ES-I3 (cell line): ENCODE measurements around the gene KLC1.
A peak's percentile ranks its signal among the peaks of the same experiment; 100 is the strongest.

Experiments used
- H3K36me3 ChIP-seq: 2 replicates; pipeline ENCODE4 v1.6.1; 2013; ENCODE audit warnings: mild to moderate bottlenecking, low read length, control low read depth, moderate library complexity; ENCODE audit not compliant: insufficient read depth
- H3K4me1 ChIP-seq: 2 replicates; pipeline ENCODE4 v1.6.1; 2013; ENCODE audit warnings: mild to moderate bottlenecking, control low read depth, low read length; ENCODE audit not compliant: insufficient read depth
- H3K9ac ChIP-seq: 2 replicates; pipeline ENCODE4 v1.6.1; 2013; ENCODE audit warnings: low read depth, mild to moderate bottlenecking, low read length, moderate library complexity
- H3K9me3 ChIP-seq: 2 replicates; pipeline ENCODE4 v1.6.1; 2013; ENCODE audit warnings: mild to moderate bottlenecking, low read length, moderate library complexity; ENCODE audit not compliant: control insufficient read depth, insufficient read depth

Gene KLC1

DNA sequence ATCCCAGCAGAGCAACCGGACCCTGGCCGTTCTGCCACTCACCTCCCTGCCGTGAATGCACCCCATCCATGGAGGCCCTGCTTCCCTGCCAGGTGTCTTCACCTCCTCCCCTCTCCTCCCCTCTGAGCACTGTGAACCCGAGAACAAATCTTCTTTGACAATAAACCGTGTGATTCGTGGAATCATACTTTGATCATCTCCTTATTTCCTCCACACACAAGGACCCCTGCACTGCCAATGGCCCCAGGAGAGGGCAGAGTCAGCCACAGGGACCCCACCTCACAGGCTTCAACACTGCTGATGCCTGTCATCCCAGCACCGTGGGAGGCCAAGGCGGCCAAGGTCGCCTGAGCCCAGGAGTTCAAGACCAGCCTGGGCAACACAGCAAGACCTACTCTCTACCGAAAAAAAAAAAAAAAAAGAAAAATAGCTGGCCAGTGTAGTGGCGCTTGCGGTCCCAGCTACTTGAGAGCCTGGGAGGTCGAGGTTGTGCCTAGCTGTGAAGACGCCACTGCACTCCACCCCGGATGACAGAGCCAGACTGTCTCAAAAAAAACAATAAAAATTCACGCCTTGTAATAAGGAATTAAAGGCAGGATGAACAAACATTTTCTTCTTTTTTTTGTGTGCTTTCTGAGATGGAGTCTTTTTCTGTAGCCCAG lies 85.2 kb downstream of the KLC1 start:
- Histone ChIP-seq H3K9ac (peak overlapping the region; percentile 78), H3K36me3 (no peaks in the 10 kb centered on the region; the same call in 1 of the 2 replicates)

DNA sequence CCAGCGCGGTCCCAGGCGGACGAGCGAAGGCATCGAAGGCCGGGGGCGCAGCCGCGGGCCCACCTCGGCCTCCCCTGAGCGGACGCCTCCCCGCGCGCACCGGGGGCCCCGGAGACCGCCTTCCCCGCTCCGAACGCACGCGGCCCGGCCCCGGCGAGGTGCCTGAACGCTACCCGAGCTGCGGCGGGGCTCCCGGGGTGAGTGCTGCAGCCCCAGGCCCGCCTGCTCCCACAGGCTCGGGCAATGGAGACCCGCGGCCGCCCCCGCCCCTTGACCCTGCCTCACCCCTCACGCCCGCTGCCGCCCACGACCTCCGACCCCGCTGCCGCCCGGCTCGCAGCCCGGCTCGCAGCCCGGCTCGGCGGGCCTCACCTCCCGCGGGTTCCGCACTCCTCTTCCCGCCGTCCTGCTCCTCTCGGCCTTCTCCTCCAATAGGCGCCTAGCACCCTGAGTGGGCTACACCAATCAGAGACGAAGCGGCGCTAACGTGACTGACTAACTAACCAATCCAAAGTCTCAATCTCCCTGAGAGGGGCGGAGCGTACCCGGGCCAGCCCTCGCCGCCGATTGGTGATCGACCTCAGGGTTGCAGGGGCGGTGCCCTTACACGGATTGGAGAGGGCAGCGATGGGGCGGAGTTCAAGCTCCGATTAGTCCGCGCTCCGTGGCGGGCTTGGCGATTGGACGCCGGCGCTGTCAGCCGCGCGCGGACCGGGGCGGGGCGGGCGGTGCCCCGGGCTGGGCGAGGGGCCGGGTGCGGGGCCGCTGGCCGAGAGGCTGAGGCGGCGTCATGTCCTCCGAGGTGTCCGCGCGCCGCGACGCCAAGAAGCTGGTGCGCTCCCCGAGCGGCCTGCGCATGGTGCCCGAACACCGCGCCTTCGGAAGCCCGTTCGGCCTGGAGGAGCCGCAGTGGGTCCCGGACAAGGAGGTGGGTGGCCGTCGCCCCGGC lies 86.3 kb downstream of the KLC1 start, which contains the start of the genes XRCC3 and ZFYVE21:
XRCC3 (minus strand) TSS at position 400 of the 949 bp plus-strand sequence. CDS start 4,364 bp downstream, outside the sequence.
ZFYVE21 (plus strand) TSS at position 759 of the 949 bp plus-strand sequence; CDS start at position 791, 32 bp downstream.
- Histone ChIP-seq H3K9me3 (no peaks in the 10 kb centered on the region), H3K9ac (peak within 1 kb of the TSS; percentile 78), H3K36me3 (no peaks in the 10 kb centered on the region; the same call in 1 of the 2 replicates), H3K4me1 (peaks cover 14% of the 10 kb centered on the region)

More for the DNA sequence above, 85.2 kb downstream of the KLC1 start:
- peaks cover 14% of the 10 kb centered on the region for H3K4me1 ChIP-seq
- no peaks in the 10 kb centered on the region for H3K9me3 ChIP-seq

DNA sequence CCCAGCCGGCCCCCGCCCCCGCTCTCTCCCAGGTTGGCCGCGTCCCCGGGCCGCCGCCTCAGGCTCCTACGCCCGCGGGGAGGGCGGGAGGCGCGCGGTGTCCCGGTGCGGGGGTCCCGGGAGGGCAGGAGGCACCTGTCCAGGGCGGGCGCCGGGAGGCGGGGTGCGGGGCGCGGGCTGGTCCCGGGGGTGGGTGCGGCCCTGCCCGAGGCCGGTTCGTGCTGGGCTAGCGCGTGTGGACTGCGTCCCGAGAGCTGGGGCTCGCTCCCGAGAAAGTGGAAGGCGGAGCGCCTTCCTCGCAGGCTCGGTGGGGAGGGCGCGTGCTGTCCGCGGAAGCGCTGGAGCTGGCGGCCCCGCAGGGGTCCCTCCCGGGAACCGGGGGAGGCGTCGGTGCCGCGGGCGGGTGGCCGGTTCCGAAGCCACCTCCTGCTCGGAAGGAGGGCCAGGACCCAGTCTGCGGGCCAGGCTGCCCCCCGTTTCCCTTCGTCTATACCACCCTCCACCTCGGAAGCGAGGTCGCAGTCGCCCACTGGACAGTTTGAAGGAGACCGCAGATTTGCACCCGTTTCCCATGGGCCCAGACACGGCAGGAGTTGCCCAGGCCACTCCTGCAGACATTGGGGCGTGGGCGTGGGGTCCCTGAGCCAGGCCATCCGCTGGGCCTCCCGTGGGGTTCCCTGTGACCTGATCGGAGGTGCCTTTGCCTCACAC lies 87.2 kb downstream of the KLC1 start:
- no peaks in the 10 kb centered on the region for H3K9me3 ChIP-seq
- peak overlapping the region; percentile 74 for H3K9ac ChIP-seq
- H3K4me1 ChIP-seq: peaks cover 7% of the 10 kb centered on the region
- H3K36me3 ChIP-seq: no peaks in the 10 kb centered on the region; the same call in 1 of the 2 replicates

DNA sequence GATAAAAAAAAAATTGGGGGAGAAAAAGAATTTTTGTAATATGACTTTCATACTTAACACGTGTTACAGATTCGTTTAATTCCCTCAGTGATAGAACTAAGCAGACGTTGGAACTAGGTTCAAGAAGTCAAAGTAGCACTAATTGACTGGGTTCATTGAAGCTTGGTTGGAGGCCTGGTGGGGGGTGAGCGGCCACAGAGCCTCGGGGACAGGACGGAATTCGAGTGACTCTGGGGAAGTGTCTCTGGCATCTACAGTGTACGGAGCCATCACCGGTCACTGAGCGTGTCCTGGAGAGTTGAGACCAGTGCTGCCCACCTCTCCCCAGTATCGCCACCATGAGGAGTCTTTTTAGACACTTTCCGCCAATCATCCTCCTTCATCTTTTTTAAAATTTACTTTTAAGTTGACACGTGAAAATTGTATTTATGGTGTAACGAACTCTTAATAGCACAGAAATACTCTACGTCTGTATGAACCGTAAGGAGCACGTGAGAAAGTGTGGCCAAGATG lies 87.9 kb downstream of the KLC1 start:
- Histone ChIP-seq H3K4me1 (peaks cover 5% of the 10 kb centered on the region; the same call in 1 of the 2 replicates), H3K9me3 (no peaks in the 10 kb centered on the region), H3K9ac (peak overlapping the region; percentile 74; the same call in 1 of the 2 replicates), H3K36me3 (no peaks in the 10 kb centered on the region; the same call in 1 of the 2 replicates)

DNA sequence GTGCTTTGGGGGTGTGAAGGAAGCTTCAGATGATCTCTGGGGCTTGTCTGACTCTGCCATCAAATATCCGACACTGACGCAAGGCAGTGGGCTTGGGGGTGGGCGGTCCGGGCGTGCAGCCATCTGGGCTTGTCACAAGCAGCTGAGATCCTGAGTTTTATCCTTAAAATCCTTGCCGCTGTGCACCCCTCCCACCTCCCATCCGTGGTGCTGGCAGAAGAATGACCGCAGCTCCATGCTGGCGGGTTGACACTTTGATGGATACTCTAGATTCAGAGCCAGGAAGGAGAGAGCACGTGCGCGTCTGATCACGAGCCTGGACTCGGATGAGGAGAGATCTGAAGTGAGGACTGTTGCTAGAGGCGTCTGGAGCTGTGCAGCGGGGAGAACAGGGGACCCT lies 89.6 kb downstream of the KLC1 start:
- no peak overlapping the region for H3K9ac ChIP-seq
- H3K36me3 ChIP-seq: no peaks in the 10 kb centered on the region; the same call in 1 of the 2 replicates
- H3K9me3 ChIP-seq: no peaks in the 10 kb centered on the region
- peaks cover 5% of the 10 kb centered on the region; the same call in 1 of the 2 replicates for H3K4me1 ChIP-seq

DNA sequence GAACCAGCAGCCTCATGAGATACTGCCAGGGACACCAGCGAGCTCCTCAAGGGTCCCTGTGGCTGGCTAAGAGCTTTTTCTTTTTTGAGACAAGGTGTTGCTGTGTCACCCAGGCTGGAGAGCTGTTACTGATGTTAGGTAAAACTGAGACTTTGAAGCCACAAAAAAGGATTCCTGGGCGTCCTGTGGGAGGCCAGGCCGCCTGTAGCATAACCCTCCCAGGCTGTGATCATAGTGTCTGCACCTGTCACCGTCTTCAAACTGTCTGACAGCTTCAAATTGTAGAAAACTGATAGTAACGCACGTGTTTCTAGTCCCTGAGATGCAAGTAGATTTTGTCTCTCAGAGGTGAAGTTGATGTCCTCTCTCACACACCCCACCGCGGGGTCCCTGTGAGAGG lies 90.7 kb downstream of the KLC1 start:
- H3K9me3 ChIP-seq: no peaks in the 10 kb centered on the region

DNA sequence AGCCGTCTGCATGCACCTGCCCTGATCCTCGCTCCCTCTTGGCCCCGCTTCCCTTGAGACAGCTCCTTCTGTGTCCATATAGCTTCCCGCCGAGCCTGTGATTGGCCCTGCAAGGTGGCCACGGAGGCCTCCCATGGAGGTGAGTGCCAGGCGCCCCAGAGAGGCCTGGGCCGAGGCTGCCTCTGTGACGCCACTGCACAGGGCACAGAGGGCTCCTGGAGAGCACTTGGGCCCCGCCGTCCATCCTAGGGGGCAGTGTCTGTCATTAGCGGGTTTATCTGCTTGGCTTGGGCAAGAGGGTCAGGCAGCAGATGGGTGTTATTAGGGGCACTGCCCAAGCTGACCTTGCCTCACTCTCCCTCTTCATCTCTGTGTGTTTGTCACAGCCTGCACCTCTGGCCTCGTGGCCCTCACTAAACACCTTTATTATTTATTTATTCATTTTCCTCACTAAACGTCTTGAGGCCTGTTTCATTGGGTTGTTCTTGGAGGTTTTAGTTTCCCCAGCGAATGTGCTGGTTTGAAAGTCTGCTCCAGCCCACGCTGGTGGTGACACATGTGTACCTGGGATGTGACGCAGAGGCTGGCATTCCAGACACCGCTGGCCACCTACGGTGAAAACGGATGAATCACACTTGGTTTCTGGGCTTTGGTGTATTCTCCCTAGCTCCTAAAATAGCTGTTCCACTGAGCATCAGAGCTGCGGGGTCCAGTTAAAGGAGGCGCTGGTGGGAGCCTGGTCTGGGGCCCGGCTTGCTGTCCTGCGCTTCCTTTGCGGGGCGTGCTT lies 92.5 kb downstream of the KLC1 start:
- H3K4me1 ChIP-seq: peaks cover 5% of the 10 kb centered on the region; the same call in 1 of the 2 replicates
- no peaks in the 10 kb centered on the region; the same call in none of the 2 replicates for H3K36me3 ChIP-seq
- H3K9ac ChIP-seq: no peak overlapping the region
- no peaks in the 10 kb centered on the region for H3K9me3 ChIP-seq

More for the DNA sequence above, 90.7 kb downstream of the KLC1 start:
- Histone ChIP-seq H3K36me3 (no peaks in the 10 kb centered on the region; the same call in 1 of the 2 replicates), H3K4me1 (peaks cover 5% of the 10 kb centered on the region; the same call in 1 of the 2 replicates), H3K9ac (no peak overlapping the region)

DNA sequence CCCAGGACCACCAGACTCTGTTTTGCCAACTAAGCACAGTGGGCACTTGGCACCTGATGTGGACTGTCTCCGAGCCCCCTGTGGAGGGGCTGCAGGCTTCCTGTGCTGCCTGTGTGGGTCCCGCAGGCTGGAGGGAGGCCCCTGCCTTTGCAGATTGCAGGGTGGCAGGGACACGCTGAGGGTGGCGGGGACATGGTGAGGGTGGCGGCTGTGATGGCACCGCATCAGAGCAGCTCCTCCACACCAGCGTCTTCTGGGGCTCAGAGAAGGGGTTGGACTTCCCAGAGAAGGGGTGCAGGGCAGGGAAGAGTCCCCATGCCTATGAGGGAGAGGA lies 94.7 kb downstream of the KLC1 start:
- no peaks in the 10 kb centered on the region for H3K9me3 ChIP-seq
- H3K36me3 ChIP-seq: peaks cover under 1% of the 10 kb centered on the region; the same call in 1 of the 2 replicates
- no peak overlapping the region for H3K9ac ChIP-seq
- no peaks in the 10 kb centered on the region for H3K4me1 ChIP-seq

DNA sequence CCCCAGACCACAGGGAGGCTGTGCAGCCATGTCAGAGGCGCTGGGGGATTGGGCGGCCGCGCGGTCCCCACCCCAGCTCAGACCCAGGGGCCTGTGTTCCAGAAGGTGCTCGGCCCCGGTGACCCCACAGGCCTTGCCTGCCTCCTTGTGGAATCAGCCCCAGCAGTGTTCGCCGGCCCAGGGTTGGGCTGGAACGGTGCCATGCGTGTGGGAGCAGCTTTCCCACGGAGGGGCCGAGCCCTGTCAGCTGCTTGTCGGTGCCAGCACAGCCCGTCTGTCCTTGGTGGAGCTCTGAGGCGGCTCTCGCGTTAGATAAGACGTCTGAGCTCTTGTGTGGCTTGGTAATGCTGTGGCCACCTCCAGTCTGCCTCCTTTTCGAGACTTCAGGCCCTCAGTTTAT lies 95.1 kb downstream of the KLC1 start:
- H3K9ac ChIP-seq: no peak overlapping the region

DNA sequence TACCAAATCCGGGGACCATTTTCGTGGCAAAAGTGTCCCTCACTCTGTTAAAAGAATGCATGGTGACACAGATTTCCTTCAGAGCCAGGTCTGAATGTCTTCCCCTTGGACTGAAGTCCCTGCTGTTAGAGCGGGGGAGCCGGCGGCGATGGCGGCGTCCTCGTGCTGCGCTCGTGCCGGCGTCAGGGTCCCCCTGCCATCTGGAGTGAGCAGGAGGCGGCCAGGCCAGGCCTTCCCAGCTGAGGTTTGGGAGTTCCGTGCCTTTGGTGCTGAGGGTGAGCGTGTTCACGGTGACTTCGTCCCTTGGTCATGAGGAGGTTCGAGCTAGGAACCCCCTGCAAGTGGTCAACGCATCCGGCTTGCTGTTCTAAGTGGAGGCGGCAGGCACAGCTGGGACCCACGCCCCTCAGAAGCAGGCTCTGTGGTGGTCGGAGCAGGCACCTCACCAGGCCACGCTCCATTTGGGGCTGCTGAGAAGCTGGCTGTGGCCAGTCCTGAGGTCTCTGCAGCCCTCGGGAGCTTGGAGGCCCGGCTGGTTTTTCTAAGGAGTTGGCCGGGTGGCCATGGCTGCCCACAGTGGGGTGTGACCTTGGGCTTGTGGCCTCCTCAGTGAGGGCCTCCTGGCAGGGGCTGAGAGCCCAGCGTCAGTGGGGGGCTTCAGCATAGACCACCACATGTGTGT lies 96.1 kb downstream of the KLC1 start:
- H3K4me1 ChIP-seq: no peaks in the 10 kb centered on the region
- H3K9ac ChIP-seq: no peak overlapping the region
- H3K36me3 ChIP-seq: peaks cover 4% of the 10 kb centered on the region; the same call in 1 of the 2 replicates
- no peaks in the 10 kb centered on the region for H3K9me3 ChIP-seq

More for the DNA sequence above, 95.1 kb downstream of the KLC1 start:
- no peaks in the 10 kb centered on the region for H3K4me1 ChIP-seq
- peaks cover 4% of the 10 kb centered on the region; the same call in 1 of the 2 replicates for H3K36me3 ChIP-seq
- H3K9me3 ChIP-seq: no peaks in the 10 kb centered on the region

DNA sequence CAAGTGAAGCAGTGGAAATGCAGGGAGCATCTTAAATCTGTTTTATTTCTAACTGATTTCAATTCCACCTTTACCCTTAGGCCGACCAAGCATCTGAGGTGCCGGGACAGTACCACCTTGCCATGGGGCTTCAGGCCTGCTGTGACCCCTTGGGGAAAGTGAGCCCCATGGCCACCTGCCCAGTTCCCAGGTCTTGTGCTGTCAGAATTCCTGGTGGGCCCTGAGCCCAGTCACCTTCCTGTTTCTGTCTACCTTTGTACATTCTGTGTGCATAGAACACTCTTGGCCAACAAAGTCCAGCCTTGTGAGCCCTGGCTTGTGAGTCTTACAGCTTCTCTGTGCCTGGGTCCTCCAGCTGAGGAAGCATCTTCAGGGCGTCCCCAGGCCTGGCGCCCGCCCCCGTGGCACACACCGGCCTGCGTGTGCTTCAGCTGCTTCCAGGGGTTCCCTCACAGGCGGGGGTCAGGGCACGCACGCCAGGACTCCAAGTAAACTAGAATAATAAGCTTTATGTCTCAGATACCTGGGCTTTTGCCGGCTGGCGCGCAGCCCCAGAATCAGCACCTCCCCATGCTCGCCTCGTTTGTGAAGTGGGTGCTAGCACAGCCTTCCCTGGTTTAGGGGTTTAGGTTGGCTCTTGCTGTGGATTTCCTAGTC lies 96.9 kb downstream of the KLC1 start:
- H3K36me3 ChIP-seq: peaks cover 4% of the 10 kb centered on the region; the same call in 1 of the 2 replicates
- no peaks in the 10 kb centered on the region for H3K9me3 ChIP-seq
- H3K9ac ChIP-seq: no peak overlapping the region
- no peaks in the 10 kb centered on the region for H3K4me1 ChIP-seq

DNA sequence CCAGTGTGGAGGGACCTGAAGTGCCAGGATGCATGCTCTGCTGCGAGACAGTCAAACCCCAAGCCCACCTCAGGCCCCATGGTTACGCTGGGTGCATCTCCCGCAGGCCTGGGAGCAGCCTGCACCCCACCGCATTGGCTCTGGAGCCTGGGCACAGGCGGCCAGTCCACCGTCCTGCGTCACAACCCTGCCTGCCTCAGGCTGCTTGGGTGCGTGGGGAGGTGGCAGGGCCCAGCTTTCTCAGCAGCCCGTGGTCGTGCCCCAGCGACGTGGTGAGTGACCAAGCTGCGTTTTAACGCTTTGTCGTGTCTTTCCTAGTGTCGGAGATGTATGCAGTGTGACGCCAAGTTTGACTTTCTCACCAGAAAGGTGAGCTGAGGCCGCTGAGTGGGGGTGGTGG lies 97.5 kb downstream of the KLC1 start:
- H3K9me3 ChIP-seq: no peaks in the 10 kb centered on the region
- H3K36me3 ChIP-seq: peaks cover 4% of the 10 kb centered on the region
- no peak overlapping the region for H3K9ac ChIP-seq
- no peaks in the 10 kb centered on the region for H3K4me1 ChIP-seq
